DMS53 (cell line): Measurements from ENCODE around the gene MVP.
"Not testable (repeated sequence)": the region's sequence is repeated elsewhere in the genome, so short reads cannot be mapped to it uniquely, and the experiment has no call there.

Experiments
- DNase-seq: peaks from one replicate; lab custom pipeline; 2025; lab: John Stamatoyannopoulos, UW

The MVP gene

DNA sequence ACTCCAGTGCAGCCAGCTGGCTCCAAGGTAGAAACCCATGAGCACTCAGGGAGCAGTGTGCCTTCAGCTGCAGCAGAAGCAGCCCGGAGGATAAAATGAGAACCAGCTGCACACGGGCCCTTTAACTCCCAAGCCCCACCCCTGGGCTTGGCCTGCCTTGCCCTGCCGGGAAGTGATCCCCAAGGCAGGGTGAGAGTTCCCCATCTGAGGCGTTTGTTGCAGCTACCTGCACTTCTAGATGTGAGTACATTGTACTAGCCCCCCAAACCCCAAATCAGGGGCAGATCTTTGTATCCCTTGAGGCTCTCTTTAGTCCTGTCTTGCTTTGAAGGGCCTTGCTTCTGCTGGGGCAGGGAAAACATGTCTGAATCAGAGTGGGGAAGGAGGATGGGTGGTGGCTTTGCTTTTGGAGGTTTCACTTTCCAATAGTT lies at the start of gene MVP:
Gene MVP (plus strand): TSS at position 192 of the 431 bp plus-strand sequence. CDS start 10,088 bp downstream, outside the sequence.
- DNase-seq = peak; percentile 64

DNA sequence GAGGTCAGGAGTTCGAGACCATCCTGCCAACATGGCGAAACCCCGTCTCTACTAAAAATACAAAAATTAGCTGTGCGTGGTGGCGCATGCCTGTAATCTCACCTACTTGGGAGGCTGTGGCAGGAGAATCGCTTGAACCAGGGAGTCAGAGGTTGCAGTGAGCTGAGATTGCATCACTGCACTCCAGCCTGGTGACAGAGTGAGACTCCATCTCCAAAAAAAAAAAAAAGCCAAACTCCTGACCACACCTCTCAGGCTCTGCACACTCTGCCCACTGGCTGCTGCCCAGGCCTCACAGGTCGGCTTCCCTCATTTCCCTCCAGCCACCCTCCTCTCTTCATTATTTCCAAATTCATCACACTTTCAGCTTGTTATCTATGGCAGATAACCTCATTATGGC lies 47.9 kb upstream of the MVP start:
- DNase-seq = not testable (repeated sequence)

DNA sequence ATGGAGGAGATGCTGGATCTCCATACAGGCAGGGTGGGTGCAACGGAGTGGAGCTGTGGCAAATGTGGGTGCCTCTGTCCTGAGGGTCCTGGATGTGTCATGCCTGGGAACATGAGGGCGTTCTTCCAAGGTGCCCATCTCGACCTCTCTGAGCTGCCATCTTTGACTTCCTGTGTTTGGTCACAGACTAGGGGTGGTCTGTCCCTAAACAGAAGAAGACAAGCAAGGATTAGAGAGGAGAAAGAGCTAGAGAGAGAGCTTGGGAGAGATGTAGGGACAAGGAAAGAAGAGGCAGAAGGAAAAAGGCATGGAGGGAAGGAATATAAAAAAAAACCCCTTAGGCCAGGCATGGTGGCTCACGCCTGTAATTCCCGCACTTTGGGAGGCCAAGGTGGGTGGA lies 45.5 kb upstream of the MVP start:
- no peak for DNase-seq

DNA sequence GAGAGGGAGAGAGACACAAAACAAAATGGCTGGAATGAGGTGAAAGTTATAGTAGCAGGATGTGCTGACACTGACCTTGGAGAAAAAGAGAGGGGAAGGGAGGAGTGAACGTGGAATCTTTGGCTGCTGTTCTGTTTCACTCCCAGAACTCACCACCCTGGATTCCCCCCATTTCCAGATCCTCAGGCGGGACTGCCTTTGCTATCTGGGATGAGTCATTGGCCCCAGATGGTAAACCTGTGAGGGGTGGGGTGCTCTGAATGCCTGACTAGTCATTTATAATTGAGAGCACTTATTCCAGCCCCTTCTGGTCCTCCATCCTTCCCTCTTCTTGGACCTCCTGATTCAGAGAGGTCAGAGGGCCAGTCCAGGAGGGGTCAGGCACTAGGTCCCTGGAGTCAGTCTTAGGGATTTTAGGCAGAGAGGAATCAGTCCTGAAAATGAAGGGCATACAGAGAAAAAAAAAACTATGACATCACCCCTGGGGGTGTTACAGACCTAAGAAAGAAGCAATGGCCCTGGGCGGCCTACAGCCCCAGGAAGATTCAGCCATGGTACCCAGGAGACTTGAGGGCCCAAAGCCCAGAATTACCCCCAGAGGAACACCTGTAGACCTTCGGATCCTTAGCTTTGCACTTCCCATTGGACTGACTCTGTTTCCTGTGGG lies 44.4 kb upstream of the MVP start:
- DNase-seq = peak; percentile 5

DNA sequence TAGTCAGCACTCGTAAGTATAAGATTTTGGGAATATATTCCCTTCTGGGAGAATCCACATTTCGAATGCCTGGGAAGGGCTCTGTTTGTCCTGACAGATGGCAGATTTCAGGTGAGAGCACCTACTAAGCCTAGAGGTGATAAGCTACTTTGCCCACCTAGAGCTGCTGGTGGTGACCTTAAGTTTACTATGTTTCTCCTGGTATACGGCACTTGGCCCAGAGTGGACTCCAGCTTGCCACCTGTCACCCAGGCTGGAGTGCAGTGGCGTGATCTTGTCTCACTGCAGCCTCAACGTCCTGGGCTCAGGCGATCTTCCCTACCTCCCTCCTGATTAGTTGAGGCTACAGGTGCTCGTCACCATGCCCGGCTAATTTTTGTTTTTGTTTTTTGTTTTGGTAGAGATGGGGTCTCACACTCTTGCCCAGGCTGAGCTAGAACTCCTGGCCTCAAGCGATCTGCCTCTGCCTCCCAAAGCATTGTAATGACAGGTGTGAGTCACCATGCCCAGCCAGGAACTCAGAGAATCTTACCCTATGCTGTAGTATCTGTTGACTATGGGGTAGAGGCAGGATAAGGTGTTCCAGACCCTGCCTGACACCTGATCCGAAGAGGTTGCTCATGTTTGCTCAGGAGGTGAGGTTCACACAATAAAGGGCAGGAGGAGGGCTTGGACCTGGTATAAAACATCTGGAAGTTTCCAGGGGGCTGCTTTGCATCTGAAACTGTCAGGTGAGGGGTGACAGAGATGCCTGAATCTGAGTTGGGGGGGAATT lies 42.5 kb upstream of the MVP start, which contains the start of gene ZG16:
Gene ZG16 (plus strand): TSS at position 681 of the 775 bp plus-strand sequence. CDS start 1,011 bp downstream, outside the sequence.
- peak; percentile 37 for DNase-seq

DNA sequence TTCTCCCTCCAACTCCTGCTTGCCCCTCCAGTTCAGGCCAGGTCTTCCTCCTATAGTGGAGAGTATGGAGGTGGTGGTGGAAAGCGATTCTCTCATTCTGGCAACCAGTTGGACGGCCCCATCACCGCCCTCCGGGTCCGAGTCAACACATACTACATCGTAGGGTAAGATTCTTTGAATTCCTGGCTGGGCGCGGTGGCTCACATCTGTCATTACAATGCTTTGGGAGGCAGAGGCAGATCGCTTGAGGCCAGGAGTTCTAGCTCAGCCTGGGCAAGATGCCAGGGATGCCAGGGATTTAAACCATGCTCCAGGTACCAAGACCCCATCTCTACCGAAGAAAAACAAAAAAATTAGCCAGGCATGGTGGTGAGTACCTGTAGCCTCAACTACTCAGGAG lies 40.8 kb upstream of the MVP start:
- DNase-seq = no peak

DNA sequence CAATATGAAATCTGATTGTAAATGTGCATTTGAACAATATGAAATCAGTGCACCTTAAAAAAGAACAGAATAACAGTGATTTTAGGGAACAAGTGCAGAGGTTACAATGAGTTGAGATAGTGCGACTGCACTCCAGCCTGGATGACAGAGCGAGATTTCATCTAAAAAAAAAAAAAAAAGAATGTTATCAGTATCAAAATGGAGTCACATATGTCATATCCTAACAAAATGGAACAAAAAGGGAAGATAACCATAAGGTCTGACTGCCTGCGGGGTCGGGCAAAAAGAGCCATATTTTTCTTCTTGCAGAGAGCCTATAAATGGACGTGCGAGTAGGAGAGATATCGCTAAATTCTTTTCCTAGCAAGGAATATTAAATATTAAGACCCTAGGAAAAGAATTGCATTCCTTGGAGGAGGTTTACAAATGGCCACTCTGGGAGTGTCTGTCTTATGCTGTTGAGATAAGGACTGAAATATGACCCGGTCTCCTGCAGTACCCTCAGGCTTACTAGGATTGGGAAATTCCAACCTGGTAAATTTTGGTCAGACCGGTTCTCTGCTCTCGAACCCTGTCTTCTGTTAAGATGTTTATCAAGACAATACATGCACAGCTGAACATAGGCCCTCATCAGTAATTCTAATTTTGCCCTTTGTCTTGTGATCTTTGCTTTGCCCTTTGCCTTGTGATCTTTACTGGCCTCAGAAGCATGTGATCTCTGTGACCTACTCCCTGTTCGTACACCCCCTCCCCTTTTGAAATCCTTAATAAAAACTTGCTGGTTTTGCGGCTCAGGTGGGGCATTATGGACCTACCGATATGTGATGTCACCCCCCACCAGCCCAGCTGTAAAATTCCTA lies 36.9 kb upstream of the MVP start:
- not testable (repeated sequence) for DNase-seq

DNA sequence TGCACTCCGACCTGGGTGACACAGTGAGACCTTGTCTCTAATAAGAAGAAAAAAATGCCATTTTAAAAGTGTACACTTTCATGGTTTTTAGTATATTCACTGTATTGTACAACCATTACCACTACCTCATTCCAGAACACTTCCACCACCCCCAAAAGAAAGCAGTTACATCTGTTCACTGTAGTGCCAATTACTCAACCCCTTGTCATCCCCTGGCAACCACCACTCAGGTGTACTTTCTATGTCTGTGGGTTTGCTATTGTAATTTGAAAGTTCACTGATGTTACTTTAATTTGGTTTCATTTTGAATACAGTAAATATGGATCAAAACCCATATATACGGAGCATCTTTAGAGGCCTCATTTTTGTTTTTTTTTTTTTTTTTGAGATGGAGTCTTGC lies 36.1 kb upstream of the MVP start:
- no peak for DNase-seq

DNA sequence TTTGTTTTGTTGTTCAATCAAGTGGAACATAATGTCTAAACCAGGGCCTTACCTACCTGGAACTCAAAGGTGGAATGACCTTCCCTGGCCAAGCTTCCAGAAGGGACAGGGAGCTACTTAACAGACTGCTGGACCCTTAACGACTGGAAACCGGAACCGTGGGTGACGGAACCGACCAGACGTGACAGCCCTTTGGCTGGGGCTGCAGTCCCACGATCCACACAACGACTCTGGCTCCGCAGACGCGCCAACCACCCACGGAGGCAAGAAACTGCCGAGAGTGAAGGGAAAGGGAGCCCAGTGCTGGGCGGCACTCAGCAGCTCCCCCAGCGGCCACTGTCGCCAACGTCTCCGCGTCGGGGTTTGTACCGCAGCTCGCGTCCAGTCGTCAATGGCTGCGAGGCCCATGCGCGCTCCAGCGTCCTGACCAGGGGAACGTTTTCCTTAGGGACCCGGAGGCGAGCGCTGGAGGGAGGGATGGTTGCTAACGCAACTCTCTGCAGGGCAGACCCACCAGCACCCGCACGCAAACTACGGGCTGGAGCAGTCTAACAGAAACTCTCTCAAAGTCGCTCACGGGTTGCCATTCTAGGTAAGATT lies 35.3 kb upstream of the MVP start:
- no peak for DNase-seq

DNA sequence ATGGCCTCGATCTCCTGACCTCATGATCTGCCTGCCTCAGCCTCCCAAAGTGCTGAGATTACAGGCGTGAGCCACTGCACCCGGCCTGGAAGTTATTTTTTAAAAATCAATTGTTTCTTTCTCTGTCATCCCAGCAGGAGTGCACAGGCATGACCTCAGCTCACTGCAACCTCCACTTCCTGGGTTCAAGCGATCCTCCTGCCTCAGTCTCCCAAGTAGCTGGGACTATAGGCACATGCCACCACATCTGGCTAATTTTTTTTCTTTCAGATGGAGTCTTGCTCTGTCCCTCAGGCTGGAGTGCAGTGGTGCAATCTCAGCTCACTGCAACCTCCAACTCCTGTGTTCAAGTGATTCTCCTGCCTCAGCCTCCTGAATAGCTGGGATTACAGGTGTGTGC lies 33.1 kb upstream of the MVP start:
- not testable (repeated sequence) for DNase-seq

DNA sequence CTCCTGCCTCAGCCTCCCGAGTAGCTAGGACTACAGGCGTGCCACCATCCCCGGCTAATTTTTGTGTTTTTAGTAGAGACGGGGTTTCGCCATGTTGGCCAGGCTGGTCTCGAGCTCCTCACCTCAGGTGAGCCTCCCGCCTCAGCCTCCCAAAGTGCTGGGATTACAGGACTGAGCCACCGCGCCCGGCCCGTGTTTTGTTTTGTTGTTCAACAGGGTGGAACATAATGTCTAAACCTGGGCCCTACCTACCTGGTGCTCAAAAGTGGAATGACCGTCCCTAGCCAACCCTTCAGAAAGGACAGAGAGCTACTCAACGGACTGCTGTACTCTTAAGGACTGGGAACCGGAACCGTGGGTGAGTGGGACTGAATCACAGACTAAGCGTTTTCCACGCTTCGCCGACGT lies 30.5 kb upstream of the MVP start:
- peak; percentile 67 for DNase-seq

DNA sequence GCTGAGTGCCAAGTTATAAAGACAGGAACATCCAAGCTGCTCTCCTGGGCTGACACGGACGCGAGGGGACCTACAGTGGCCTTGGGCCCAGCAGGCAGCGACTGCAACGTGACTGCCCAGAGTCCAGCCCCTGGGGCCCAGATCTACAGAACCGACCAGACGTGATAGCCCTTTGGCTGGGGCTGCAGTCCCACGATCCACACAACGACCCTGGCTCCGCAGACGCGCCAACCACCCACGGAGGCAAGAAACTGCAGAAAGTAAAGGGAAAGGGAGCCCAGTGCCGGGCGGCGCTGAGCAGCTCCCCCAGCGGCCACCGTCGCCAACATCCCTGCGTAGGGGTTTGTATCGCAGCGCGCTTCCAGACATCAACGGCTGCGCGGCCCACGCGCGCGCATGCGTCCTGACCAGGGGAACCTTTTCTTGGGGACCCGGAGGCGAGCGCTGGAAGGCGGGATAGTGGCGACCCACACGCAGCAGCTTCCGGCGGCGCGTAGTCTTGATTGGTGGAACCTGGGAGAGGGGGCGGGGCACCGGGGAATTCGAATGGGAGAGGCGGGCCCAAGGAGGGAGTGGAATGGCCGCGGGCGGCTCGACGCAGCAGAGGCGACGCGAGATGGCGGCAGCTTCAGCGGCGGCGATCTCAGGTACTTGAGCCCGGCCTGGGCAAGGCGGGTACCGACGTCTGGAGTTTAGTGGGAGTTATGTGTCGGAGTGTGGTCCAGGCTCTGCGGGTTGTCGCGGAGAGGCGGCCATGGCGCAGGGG lies 29.9 kb upstream of the MVP start, which contains the start of gene KIF22:
Gene KIF22 (plus strand): TSS at position 569 of the 766 bp plus-strand sequence. CDS start 9 bp downstream, at position 578.
- peak; percentile 98 for DNase-seq

DNA sequence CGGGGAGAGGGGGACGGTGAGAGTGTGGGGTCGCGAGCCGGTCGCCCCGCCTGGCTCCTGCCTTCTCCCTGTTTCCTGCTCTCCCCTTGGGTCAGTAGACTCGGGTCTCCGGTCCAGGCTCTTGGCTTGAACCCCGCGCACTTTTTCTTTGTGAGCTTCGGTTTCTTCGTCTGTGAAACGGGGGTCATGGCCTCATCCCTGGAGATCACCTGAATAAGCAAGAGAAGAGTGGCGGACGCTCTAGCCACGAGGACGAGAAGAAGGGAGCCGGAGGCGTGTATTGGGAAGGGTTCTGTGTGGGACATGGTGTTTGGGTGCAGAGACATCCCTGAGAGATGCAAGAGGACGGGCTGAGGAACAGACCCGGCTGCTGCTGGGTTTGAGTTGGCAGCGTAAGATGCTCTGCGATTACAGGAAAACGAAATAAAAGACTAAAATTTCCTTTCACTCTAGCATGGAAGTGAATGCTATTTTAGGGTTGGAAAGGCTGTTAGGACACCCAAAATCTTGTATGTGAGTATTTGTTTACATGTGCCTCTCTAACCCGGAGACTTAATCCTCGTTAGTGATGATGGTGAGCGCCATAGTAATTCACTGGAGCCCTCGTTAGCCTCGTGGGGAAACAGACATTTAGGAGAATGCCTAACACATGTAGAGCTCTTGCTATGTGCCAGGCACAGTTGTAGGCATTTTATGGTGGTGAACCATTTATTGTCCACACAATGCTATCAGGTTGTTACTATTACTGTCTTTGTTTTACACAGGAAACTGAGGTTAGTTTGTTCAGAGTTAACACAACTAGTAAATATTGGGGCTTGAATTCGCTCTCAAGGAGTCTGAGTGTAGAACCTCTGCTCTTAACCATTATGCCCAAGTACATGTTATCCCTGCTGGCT lies 29.1 kb upstream of the MVP start:
- DNase-seq = peak; percentile 40

DNA sequence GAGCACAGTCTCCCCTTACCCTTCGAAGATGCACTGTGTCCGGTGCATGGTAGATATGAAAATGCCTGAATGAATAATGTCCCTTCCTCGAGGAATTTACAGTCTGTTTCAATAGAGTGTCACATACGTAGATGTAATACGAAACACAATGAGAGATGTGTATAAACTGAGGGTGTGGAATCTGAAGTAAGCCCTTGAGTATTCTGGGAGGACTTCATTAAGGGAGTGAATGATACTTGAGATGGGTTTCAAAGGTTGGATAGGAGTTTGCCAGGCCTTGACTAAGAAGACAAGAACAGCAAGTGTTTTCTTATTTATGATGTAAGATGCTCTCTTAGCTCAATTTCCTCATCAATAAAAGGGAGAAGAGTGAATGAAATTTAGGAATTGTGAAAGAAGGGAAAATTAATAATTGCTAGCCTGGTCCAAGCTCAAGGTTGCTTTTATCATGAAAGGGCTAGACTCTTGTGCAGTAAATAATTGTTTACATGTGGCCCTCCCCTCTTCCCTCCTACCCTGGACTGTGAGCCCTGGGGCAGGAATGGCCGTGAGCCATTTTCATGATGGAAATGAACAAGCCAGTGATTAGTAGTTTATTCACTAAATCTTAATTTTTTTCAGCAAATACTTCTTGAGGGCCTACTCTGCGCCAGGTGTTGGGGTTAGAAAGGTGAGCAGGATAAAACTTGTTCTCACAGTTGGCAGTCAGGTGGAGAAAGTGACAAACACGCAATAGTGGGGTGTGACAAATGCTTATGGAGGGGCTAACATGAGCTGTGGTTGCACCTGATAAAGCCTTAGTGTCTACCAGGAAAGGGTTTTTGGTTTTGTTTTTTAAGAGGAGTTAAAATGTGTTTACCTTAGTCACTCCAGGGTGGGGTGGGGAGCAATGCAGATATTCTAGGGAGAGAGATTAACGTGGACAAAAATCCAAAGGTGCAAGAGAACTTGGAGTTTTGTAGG lies 28.1 kb upstream of the MVP start:
- no peak for DNase-seq

DNA sequence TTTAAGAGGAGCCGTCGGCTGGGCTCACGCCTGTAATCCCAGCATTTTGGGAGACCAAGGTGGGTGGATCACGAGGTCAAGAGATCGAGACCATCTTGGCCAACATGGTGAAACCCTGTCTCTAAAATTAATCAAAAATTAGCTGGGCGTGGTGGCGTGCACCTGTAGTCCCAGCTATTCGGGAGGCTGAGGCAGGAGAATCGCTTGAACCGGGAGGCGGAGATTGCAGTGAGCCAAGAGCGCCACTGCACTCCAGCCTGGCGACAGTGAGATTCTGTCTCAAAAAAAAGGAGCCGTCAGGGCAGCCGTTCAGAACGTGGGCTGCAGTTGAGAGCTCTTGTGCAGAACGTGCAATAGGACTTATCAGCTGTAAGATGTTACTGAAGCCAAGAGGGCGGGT lies 27.1 kb upstream of the MVP start:
- not testable (repeated sequence) for DNase-seq

DNA sequence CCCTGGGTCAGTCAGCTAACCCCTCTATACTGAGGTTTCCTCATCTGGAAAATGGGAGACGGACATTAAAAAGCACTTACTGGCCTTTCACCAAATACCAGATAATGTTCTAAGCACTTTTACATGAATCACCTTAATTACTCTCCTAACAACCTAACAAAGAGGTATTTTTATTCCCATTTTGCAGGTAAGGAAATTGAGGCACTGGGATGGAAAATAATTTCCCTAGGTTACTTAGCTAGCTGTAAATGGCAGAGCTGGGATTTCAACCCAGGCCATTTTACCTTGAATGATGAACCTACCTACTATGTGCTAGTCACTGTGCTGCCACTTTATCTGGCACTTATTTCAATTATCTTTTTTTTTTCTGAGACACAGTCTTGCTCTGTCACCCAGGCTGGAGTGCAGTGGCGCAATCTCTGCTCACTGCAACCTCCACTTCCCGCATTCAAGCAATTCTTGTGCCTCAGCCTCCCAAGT lies 26.0 kb upstream of the MVP start:
- no peak for DNase-seq

DNA sequence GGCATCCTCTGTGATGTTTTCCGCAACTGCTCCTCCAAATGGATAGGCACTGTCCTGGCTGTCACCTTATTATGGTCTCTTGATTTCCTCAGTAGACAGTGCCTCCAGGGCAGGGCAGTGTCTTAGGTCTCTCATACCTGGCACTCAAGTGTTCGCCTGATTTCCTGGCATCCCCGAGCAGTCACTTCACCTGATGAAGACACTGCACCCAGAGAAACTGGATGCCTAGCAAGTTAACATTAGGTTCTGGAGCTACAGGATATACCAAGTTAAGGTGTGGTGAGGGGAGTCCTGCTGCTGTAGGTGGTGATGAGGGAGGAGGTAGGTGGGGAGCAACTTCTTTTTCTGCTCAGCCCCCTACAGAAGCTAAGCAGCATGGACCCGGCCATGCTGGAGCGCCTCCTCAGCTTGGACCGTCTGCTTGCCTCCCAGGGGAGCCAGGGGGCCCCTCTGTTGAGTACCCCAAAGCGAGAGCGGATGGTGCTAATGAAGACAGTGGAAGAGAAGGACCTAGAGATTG lies 17.8 kb upstream of the MVP start:
- no peak for DNase-seq

DNA sequence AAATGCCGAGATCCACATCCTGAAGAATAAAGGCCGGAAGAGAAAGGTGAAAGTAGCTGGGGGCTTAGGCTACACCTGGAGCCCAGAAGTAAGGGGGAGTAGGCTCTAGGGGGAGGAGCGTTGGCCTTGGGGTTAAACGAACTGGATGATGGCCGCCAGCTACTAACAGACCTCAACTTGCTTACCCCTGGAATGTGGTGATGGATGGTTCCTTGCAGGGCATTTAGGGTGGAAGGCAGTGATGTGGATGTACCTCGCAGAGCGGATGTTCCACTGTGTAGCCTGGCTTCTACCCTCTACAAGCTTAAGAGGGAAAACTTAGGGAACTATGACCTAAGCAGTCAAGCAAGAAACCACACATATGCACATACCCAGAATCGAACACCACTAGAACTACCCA lies 16.2 kb upstream of the MVP start:
- DNase-seq = no peak
